Neutrophil (primary cell): Measurements from ENCODE around the gene COL7A1.

ENCODE experiments used
- H3K27ac ChIP-seq: fragments of 200-600 bp; sonication (generic); 2 replicates; pipeline ENCODE4 v1.5.1; 2016; ENCODE audit warnings: mild to moderate bottlenecking, moderate library complexity
- H3K27me3 ChIP-seq: fragments of 200-600 bp; sonication (generic); 2 replicates; pipeline ENCODE4 v1.6.0; 2016; ENCODE audit warnings: mild to moderate bottlenecking
- H3K36me3 ChIP-seq: fragments of 200-600 bp; sonication (generic); 2 replicates; pipeline ENCODE4 v1.5.1; 2017
- H3K4me1 ChIP-seq, 2 experiments: fragments of 200-600 bp in 1 of 2; sonication (generic) in 1 of 2; 1 replicate in 1 of 2; 2 replicates in 1 of 2; pipeline versions ENCODE4 v1.5.1 to v1.6.1; 2013 to 2016; ENCODE audit warnings: low read depth in 1 of 2, low read length in 1 of 2, mild to moderate bottlenecking in 1 of 2, moderate library complexity in 1 of 2; ENCODE audit not compliant: control insufficient read depth in 1 of 2, insufficient read depth in 1 of 2
- H3K4me3 ChIP-seq, 2 experiments: fragments of 200-600 bp in 1 of 2; sonication (generic) in 1 of 2; 1 replicate in 1 of 2; 2 replicates in 1 of 2; pipeline ENCODE4 v1.5.1; 2013 to 2016; ENCODE audit warnings: low read depth in 1 of 2, low read length in 1 of 2, mild to moderate bottlenecking in 1 of 2, moderate library complexity in 1 of 2
- H3K9me3 ChIP-seq: fragments of 200-600 bp; sonication (generic); 2 replicates; pipeline ENCODE4 v1.5.1; 2016
- CTCF ChIP-seq: fragments of 200-600 bp; sonication (generic); IDR thresholded peaks from 2 replicates; pipeline ENCODE4 v1.5.1; 2016; ENCODE audit warnings: antibody characterized with exemption

Gene COL7A1

DNA sequence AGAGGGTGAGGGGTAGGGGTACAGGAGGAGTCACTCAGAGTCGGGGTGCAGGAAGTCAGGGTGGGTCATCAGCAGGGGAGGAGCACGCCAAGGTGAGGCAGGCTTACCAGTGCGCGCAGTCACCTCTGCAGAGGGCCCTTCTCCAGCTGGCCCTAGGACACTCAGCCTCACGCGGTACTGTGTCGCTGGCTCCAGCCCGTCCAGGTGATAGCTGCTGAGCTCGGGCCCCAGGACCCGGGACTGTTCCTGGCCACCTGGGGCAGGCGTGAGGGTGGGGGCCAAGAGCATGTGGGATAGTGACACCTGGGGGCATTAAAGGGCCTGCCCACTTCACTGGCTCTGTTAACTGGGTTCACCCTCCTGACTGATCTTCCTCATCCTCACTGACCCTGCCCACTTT is 7.4 kb downstream of the COL7A1 start:
- H3K27me3 ChIP-seq = peaks cover 51% of the 10 kb centered on the region
- no peak for TF ChIP-seq CTCF
- H3K27ac ChIP-seq = no peak overlapping the region
- H3K4me3 ChIP-seq = no peak overlapping the region
- H3K36me3 ChIP-seq = no peaks in the 10 kb centered on the region
- no peaks in the 10 kb centered on the region for H3K4me1 ChIP-seq
- no peaks in the 10 kb centered on the region for H3K9me3 ChIP-seq

DNA sequence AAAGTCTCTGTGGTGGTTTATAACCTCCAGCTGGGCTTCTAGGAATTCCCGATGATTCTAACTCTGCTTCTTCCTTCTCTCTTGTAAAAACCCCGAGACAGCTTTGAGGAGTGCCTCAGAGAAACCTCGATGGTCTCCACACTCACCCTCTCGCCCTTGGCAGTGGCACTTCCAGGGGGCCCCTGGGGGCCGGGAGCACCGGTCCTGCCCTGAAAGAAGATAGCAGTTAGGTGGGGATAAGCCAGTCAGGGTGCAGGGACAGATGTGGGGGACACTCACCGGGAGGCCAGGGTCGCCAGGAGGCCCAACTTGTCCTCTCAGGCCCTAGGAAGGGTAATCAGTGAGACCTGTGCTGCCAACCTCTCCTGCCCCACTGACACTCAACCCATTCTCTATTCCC is 9.7 kb downstream of the COL7A1 start:
- Histone ChIP-seq H3K9me3 (no peaks in the 10 kb centered on the region), H3K36me3 (no peaks in the 10 kb centered on the region), H3K4me3 (no peak overlapping the region), H3K4me1 (no peaks in the 10 kb centered on the region), H3K27ac (no peak overlapping the region), H3K27me3 (peaks cover 28% of the 10 kb centered on the region)
- no peak for TF ChIP-seq CTCF

GRCh38 chr3:48584836-48585235 is 10.3 kb downstream of the COL7A1 start:
- H3K4me1 ChIP-seq = no peaks in the 10 kb centered on the region
- peaks cover 22% of the 10 kb centered on the region for H3K27me3 ChIP-seq
- no peak overlapping the region for H3K27ac ChIP-seq
- H3K36me3 ChIP-seq = no peaks in the 10 kb centered on the region
- H3K9me3 ChIP-seq = no peaks in the 10 kb centered on the region
- H3K4me3 ChIP-seq = no peak overlapping the region
- no peak for TF ChIP-seq CTCF

GRCh38 chr3:48581621-48582481 is 13.3 kb downstream of the COL7A1 start:
- Histone ChIP-seq H3K4me1 (no peaks in the 10 kb centered on the region), H3K36me3 (no peaks in the 10 kb centered on the region), H3K27ac (no peak overlapping the region), H3K4me3 (no peak overlapping the region), H3K9me3 (no peaks in the 10 kb centered on the region), H3K27me3 (no peaks in the 10 kb centered on the region)
- TF ChIP-seq CTCF = no peak

- Histone ChIP-seq H3K4me1 (no peaks in the 10 kb centered on the region), H3K4me3 (no peak overlapping the region), H3K27ac (no peak overlapping the region), H3K27me3 (no peaks in the 10 kb centered on the region), H3K9me3 (no peaks in the 10 kb centered on the region), H3K36me3 (no peaks in the 10 kb centered on the region)
- TF ChIP-seq CTCF = no peak
Observed at GRCh38 chr3:48576647-48577046, 18.5 kb downstream of the COL7A1 start.
